Mucosa of descending colon (tissue), 3 donors: ENCODE results near the gene ARMC8. TPM values are rescaled to one million over a fixed set of nuclear protein-coding genes. Genes with fewer than 3 reads are reported as not detected.

Experiments
- ATAC-seq: fragments of 200-7000 bp; cut with Tn5 transposase; one replicate; pipeline ENCODE4 v1.9.1; 2020; ENCODE audit warnings: mild to moderate bottlenecking, moderate library complexity
- DNase-seq, 3 donors: peaks; one replicate each; pipeline ENCODE4 v3.0.0-alpha.2; 2020
- H3K36me3 ChIP-seq: fragments of 200-600 bp; one replicate; pipeline ENCODE4 v1.8.0; 2021; ENCODE audit warnings: low read depth, mild to moderate bottlenecking
- H3K4me1 ChIP-seq: fragments of 200-600 bp; one replicate; pipeline ENCODE4 v1.8.0; 2021; ENCODE audit warnings: low read depth, mild to moderate bottlenecking
- H3K4me3 ChIP-seq: fragments of 200-600 bp; one replicate; pipeline ENCODE4 v1.8.0; 2021; ENCODE audit warnings: mild to moderate bottlenecking
- H3K9me3 ChIP-seq: fragments of 200-600 bp; one replicate; pipeline ENCODE4 v1.8.0; 2021; ENCODE audit warnings: mild to moderate bottlenecking
- intact Hi-C, 2 donors: fragments of 100-400 bp; cut with DNase I in 1 of 2; cut with micrococcal nuclease in 1 of 2; formaldehyde crosslinking; loops; one replicate each; pipeline versions ENCODE4 v1.11.0 to v1.11.1; 2022; cut with DNase I, micrococcal nuclease
- total RNA-seq, 3 donors: library from RNA; stranded (reverse); fragmentation: NEBNext Ultra II Directional in 2 of 3; extraction: Animal tissue kit (Norgen Biotek cat#: 25700) in 2 of 3; gene quantifications; one replicate each; pipeline versions ENCODE4 v1.2.1 to v1.2.4, GENCODE V29; 2021 to 2023
- TF ChIP-seq, protein P1 (sequence below): fragments of 200-600 bp; IDR thresholded peaks from one replicate; pipeline ENCODE4 v1.8.0; 2022; ENCODE audit warnings: antibody characterized with exemption, mild to moderate bottlenecking
- donor health status: DM: no; HTN: no; CAD: no; lungs with moderate emphysema.
- donor health status: DM: no; HTN: no; CAD: no.
- donor health status: DM: no; HTN: yes; CAD: no.

The ARMC8 gene
- total RNA-seq, 3 donors from 2014 or later, result 33.5 to 50.7 (median 48.0) TPM

GRCh38 chr3:138260611-138261010, 73.5 kb downstream of the ARMC8 start:
- DNase-seq (no peak), ATAC-seq (no peak)
- Histone ChIP-seq H3K9me3 (no peaks in the 10 kb centered on the region), H3K36me3 (no peaks in the 10 kb centered on the region), H3K4me3 (no peak overlapping the region), H3K4me1 (no peaks in the 10 kb centered on the region)
- intact Hi-C loops, result no loop called here
- TF ChIP-seq, protein P1, sequence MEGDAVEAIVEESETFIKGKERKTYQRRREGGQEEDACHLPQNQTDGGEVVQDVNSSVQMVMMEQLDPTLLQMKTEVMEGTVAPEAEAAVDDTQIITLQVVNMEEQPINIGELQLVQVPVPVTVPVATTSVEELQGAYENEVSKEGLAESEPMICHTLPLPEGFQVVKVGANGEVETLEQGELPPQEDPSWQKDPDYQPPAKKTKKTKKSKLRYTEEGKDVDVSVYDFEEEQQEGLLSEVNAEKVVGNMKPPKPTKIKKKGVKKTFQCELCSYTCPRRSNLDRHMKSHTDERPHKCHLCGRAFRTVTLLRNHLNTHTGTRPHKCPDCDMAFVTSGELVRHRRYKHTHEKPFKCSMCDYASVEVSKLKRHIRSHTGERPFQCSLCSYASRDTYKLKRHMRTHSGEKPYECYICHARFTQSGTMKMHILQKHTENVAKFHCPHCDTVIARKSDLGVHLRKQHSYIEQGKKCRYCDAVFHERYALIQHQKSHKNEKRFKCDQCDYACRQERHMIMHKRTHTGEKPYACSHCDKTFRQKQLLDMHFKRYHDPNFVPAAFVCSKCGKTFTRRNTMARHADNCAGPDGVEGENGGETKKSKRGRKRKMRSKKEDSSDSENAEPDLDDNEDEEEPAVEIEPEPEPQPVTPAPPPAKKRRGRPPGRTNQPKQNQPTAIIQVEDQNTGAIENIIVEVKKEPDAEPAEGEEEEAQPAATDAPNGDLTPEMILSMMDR, result no peak

DNA sequence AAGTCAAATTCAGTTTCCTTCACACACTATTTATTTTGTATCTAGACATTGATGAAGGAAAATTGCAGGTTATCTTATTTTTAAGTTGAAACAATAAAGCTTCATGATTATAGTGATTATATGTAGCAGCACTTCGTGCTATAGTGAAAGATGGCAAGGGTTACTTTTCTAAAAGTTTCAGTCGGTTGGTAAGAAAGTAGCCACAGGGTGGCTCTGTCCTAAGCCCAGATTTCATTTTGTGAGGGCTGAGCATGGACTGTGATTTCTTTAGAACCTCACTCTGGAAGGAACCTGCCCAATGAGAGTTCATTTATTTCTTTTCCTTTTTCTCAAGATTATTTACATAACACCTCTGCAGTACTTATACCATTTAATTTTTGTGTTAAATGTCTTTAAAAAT, 76.0 kb downstream of the ARMC8 start:
- DNase-seq, result no peak
- Histone ChIP-seq H3K36me3 (no peaks in the 10 kb centered on the region), H3K4me3 (no peak overlapping the region), H3K9me3 (no peaks in the 10 kb centered on the region), H3K4me1 (no peaks in the 10 kb centered on the region)
- no peak for ATAC-seq
- intact Hi-C loops, result no loop called here
- TF ChIP-seq, protein P1, result no peak

GRCh38 chr3:138265745-138266144, 78.6 kb downstream of the ARMC8 start:
- intact Hi-C loops, result no loop called here
- H3K9me3 ChIP-seq, result no peaks in the 10 kb centered on the region
- ATAC-seq (no peak), DNase-seq (no peak)
- no peak overlapping the region for H3K4me3 ChIP-seq
- no peaks in the 10 kb centered on the region for H3K4me1 ChIP-seq
- TF ChIP-seq, protein P1, result no peak
- no peaks in the 10 kb centered on the region for H3K36me3 ChIP-seq

GRCh38 chr3:138267083-138267482, 80.0 kb downstream of the ARMC8 start:
- Histone ChIP-seq H3K4me3 (no peak overlapping the region), H3K4me1 (no peaks in the 10 kb centered on the region), H3K36me3 (no peaks in the 10 kb centered on the region), H3K9me3 (no peaks in the 10 kb centered on the region)
- intact Hi-C loops, result no loop called here
- TF ChIP-seq, protein P1, result no peak
- DNase-seq (no peak), ATAC-seq (no peak)

DNA sequence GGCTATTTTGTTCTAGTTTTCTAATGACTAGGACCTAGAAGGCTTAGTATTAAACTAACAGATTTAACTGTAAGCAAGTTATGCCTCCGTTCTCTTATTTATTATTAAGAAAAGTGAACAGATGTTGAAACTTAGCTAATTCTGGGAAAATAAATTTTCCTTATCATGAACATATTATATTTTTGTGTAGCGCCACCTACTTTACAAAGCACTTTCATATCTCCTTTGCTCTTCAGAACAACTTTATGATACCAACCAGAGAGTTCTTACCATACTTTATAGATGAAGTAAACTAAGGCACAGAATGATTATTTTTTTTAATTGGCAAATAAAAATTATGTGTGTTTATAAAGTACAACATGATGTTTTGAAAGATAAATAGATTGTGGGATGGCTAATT, 83.1 kb downstream of the ARMC8 start:
- TF ChIP-seq, protein P1, result no peak
- DNase-seq, result no peak
- H3K4me1 ChIP-seq, result no peaks in the 10 kb centered on the region
- ATAC-seq, result no peak
- no peak overlapping the region for H3K4me3 ChIP-seq
- intact Hi-C loops, result no loop called here
- peaks cover 6% of the 10 kb centered on the region for H3K36me3 ChIP-seq
- H3K9me3 ChIP-seq, result no peaks in the 10 kb centered on the region

GRCh38 chr3:138271189-138271794, 84.2 kb downstream of the ARMC8 start:
- H3K36me3 ChIP-seq, result peaks cover 6% of the 10 kb centered on the region

More at GRCh38 chr3:138271189-138271794, 84.2 kb downstream of the ARMC8 start:
- DNase-seq (no peak), ATAC-seq (no peak)
- TF ChIP-seq, protein P1, result no peak
- H3K9me3 ChIP-seq, result no peaks in the 10 kb centered on the region
- no peaks in the 10 kb centered on the region for H3K4me1 ChIP-seq
- no peak overlapping the region for H3K4me3 ChIP-seq
- intact Hi-C loops, result no loop called here
